Measurements from ENCODE around the gene CLEC3A.

The CLEC3A gene

GRCh38 chr16:78045865-78046581 is 23.7 kb downstream of the CLEC3A start:
- TF ChIP-seq REST (IDR thresholded peaks at IDR 0.05; ENCODE audit: insufficient read depth in 1 of 2, low read depth in 2 of 2, low read length in 2 of 2) (peak; percentile 91 to 95), TAF1 (IDR thresholded peaks at IDR 0.05; ENCODE audit: borderline replicate concordance, insufficient read depth, low read length) (no peak)

- TF ChIP-seq REST (IDR thresholded peaks at IDR 0.05; ENCODE audit: insufficient read depth in 1 of 2, low read depth in 2 of 2, low read length in 2 of 2) (no peak), POLR2AphosphoS5 (IDR thresholded peaks at IDR 0.05; ENCODE audit: low read depth, low read length) (no peak), TAF1 (IDR thresholded peaks at IDR 0.05; ENCODE audit: borderline replicate concordance, insufficient read depth, low read length) (no peak), FOXP2 (optimal IDR thresholded peaks at IDR 0.05; ENCODE audit: borderline replicate concordance, extremely low read depth, extremely low read length, insufficient read depth) (no peak), SIN3A (IDR thresholded peaks at IDR 0.05; ENCODE audit: borderline replicate concordance, insufficient read depth, low read length) (no peak)
Observed at GRCh38 chr16:78048319-78048718, 26.0 kb downstream of the CLEC3A start.

- TF ChIP-seq TAF1 (IDR thresholded peaks at IDR 0.05; ENCODE audit: borderline replicate concordance, insufficient read depth, low read length) (no peak), FOXP2 (optimal IDR thresholded peaks at IDR 0.05; ENCODE audit: borderline replicate concordance, extremely low read depth, extremely low read length, insufficient read depth) (no peak), SIN3A (IDR thresholded peaks at IDR 0.05; ENCODE audit: borderline replicate concordance, insufficient read depth, low read length) (no peak), REST (IDR thresholded peaks at IDR 0.05; ENCODE audit: insufficient read depth in 1 of 2, low read depth in 2 of 2, low read length in 2 of 2) (no peak)
Observed at GRCh38 chr16:78050734-78051400, 28.5 kb downstream of the CLEC3A start.

- TF ChIP-seq FOXP2 (optimal IDR thresholded peaks at IDR 0.05; ENCODE audit: borderline replicate concordance, extremely low read depth, extremely low read length, insufficient read depth) (no peak), REST (IDR thresholded peaks at IDR 0.05; ENCODE audit: insufficient read depth in 1 of 2, low read depth in 2 of 2, low read length in 2 of 2) (no peak), SIN3A (IDR thresholded peaks at IDR 0.05; ENCODE audit: borderline replicate concordance, insufficient read depth, low read length) (no peak), POLR2AphosphoS5 (IDR thresholded peaks at IDR 0.05; ENCODE audit: low read depth, low read length) (no peak), TAF1 (IDR thresholded peaks at IDR 0.05; ENCODE audit: borderline replicate concordance, insufficient read depth, low read length) (no peak)
Observed at GRCh38 chr16:78057803-78058564, 35.6 kb downstream of the CLEC3A start.
